GM19238 (cell line): ENCODE results near the gene OR5W2.
"Not testable (repeated sequence)": the region's sequence is repeated elsewhere in the genome, so short reads cannot be mapped to it uniquely, and the experiment has no call there.

Experiments
- DNase-seq: peaks from one replicate; pipeline ENCODE4 v3.0.0; 2011; ENCODE audit warnings: low spot score; ENCODE audit not compliant: insufficient read length

The OR5W2 gene

DNA sequence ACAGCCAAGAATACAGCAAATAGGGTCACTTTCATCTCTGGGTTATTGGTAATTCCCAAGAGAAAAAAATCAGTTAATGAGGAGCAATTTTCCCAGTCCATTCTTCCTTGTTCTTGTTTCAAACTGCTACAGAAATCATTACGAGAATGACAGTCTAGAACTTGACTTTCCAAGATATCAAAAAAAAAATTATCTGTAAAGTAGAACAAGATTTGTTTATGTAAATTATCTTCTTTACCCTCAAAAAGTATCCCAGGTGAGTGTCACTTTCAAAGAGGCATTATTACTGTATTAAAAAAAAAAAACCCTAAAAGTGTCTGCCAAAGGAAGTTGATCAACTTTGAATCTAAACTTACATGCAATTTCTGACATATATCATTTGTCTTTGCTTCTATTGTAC lies at the start of gene OR5W2:
Gene OR5W2 (minus strand): TSS at position 101 of the 400 bp plus-strand sequence. CDS start 0 bp downstream, at position 101.
- no peak for DNase-seq

DNA sequence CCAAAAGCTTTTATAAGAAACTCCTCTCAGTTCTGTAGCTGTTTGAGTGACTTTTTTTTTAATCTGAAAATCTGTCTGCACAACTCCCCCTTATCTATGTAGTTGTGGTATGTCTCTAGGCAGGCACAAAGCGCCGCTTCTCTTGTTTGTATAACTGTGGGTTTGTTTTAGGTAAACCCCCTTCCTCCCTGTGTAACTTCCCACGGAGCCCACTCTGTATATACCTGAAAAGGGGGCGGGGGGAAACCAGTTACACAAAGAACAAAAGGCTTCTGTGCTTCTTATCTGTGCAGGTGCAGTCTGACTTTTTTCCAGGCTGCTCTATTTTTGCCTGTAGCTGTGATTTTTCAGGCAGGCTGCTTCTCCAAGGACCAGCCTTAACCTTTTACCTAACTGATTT lies 42.1 kb upstream of the OR5W2 start:
- no peak for DNase-seq

DNA sequence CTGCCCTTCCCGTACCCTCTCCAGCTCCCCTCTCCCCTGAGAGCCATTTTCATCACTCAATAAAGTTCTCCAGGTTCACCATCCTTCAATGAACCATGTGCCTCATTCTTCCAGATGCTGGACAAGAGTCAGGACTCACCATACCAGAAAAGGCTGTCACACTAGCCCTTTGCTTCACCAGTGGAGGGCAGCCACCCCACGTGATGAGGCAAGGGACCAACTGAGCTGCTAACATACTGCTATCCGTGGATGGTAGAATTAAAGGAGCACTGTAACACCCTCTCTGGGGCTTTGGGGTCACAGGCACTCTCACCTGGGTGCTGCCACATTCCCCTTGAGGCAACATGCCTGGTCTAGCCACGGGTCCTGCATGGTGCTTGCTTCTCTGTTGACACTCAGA lies 34.9 kb upstream of the OR5W2 start:
- no peak for DNase-seq

DNA sequence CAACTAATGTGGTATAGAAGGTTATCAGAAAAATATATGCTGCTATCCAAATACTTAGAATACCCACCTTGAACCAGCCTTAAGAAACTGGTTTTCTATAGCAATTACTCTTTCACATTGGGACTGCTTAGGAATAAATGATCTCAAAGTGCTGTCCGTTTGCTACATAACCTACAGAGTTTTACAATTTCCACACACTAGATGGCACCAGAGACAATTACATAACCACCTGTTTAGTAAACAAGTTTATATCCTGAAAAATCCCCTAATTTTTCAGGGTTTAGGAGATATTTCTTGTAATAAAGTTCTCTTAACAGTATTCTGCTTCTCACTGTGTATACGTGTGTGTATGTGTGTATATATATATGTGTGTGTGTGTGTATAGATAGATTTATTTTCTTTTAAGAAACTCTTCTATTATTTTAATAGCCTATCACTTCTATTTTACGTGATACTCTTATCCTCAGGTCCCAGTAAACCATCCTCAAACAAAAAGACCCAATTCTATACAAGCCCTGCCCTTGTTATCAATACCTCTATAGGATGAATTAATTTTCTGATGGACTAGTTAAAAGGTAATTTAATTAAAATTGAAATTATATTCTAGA lies 28.5 kb upstream of the OR5W2 start:
- DNase-seq, result no peak

DNA sequence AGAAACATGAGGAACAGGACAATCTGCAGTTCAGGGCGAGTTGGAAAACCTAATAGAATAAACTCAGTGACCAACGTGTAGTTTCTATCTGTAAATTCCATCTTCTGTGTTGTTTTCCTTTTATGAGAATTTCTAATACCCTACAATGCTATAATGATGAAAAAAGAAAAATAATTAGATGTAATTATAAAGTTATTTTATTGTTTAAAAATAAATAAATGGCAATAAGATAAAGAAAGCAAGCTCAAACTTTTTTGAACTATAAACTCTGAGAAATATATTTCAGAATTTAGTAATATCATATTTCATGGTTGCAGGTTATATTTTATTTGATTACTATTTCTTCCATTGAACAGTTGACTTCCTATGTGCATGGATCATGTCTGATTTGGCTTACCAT lies 21.9 kb upstream of the OR5W2 start, which contains the start of gene OR5I1:
Gene OR5I1 (minus strand): TSS at position 101 of the 400 bp plus-strand sequence. CDS start 0 bp downstream, at position 101.
- no peak for DNase-seq

DNA sequence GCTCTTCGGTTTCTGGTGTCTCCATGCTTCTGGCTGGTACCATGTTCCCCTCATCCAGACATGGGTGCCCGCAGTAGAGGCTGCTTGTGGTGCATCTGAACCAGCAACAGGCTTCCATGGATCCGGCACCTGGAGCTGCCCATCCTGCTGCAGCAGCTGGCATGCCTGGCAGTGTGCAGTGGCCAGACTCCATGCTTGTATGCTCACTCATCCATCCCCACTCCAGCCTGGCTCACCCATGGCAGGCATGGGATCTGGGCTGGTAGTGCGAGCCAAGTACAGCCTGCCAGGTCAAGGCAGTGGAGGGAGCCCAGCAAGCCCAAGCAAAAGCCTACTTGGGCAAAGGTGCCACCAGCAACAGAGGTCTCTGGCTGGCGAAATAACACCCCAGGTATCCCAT lies 6.2 kb upstream of the OR5W2 start:
- no peak for DNase-seq

DNA sequence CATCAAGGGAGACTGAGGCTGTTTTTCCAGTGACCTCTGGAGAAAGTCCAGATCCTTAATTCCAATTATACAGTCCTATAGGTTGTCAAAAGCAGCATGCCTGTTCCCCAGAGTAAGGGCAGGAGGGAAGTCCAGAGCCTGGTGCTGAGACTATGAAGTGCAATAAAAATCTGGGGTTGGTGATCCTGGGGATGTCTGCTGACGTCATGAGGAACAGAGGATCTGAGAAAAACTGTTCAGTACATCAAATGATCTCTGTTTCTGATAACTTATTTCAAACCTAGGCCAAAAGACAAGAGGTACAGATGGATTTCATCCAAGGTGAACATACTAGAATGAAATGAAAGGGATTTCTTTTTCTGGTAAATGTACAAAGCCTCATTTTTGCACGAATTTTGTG lies 12.1 kb downstream of the OR5W2 start:
- no peak for DNase-seq

DNA sequence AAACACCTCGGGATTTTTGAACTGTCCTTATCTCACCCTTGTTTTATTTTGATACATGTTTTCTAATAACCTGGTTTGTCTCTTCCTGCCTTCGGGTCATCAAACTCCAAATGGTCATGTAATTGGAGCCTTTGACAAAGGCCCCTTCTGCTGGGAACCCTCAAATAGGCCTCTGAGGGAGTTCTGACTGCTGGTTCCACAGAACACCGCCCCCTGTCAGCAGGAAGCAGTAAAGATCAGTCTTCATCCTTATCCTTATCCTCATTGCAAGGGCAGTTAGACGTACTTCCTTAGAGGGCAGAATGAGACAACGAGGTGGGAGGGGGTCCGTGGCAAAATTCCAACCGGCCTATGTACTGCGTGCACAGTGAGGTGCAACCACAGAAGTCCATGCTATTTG lies 19.2 kb downstream of the OR5W2 start:
- DNase-seq, result no peak

DNA sequence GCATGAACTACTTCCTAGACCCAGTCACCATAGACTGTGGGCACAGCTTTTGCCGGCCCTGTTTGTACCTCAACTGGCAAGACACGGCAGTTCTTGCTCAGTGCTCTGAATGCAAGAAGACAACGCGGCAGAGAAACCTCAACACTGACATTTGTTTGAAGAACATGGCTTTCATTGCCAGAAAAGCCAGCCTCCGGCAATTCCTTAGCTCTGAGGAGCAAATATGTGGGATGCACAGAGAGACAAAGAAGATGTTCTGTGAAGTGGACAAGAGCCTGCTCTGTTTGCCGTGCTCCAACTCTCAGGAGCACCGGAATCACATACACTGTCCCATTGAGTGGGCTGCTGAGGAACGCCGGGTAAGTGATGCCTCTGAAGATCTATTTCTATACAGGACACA lies 28.9 kb downstream of the OR5W2 start:
- not testable (repeated sequence) for DNase-seq

DNA sequence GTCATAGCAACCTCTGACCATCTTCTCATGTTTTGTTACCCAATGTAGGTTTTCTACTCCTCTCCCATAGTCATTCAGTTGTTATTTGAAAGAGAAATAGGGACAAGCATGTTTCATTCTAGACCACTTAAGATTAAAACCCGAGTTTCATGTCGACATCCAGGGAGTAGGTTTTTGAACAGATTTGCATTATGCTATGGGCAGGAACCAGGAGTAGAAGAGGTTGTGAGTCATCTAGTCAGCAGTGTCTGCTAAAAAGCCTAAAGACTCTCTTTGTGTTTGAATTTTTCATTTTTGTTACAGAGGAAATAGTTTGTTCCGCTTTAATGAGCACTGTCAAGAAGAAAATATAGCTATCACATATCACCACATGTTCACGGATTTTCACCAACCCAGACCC lies 29.4 kb downstream of the OR5W2 start:
- not testable (repeated sequence) for DNase-seq

DNA sequence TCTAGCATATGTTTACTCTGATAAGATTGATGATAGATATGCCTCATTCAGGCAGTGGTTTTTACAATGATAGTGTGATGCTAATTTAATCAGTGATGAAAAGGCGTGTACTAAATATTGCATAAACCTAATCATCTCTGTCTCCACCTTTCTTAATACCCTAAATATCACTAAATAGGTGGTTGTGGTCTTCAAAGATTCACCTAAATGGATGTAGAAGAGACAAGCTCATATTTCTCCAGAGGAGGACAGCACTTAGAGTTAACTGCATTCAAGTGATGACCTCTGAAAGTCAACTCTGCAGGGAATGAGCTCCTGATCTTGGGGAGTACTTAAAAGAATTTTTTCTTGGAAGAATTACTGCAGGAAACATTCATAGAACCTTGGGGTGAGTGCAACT lies 31.4 kb downstream of the OR5W2 start, which contains the start of gene TRIM51:
Gene TRIM51 (plus strand): TSS at position 301 of the 400 bp plus-strand sequence. CDS start 2,132 bp downstream, outside the sequence.
- not testable (repeated sequence) for DNase-seq

DNA sequence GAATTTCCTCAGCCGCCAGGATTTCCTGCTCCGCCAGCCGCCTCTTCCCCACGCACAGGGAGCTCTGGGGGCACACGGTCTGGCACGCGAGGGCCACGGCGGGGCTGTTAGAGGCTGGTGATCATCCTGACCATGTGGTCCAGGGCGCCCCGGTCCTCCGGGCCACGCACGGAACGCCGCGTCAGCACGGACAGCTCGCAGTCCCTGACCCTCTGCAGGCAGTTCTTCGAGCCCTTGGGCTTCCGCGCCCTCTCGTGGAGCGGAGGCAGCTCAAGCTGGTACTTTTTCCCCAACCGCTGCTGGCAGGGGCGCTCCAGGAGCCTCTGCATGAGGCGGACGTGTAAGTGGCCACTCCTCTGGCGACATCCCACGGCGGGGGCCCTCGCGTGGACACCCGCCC lies 41.2 kb downstream of the OR5W2 start:
- not testable (repeated sequence) for DNase-seq

DNA sequence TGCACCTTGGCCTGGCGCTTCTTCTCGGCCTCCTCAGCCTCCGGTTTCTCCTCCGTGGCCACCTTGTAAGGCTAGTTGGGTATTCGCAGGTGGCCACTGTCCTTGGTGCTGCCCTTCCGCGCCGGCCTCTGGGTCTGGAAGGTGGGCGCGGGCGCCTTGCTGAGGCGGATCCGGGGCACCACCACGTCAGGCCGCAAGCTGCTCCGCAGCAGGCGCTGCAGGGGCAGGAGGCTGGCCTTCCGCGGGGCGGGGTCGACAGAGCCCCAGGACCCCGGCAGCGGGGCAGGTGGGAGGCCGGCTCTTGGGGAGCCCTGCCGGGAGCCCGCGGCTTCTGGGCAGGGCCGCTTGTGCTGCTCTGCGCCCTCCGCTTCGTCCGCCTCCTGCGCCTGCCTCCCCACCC lies 41.7 kb downstream of the OR5W2 start:
- not testable (repeated sequence) for DNase-seq

DNA sequence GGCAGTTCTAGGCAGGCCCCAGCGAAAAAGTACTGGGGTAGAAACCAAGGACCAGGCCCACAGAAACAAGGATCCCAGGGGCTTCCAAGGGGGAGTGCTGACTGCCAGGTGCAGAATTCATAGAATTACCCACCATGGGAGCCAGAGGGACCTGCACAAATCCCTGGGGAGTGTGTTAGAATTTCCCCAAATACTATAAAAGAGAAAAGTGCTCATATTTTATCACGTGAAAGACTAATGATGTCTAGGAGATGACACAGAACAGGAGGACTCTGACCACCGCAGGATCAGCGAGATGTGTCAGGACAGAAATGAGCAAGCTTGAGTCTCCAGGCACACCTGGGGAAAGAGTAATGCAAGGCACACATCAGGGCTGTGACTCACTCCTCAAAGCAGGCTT lies 47.0 kb downstream of the OR5W2 start:
- not testable (repeated sequence) for DNase-seq
